HG03139 (cell line): ENCODE measurements around the gene IGSF21.

Experiments
- ATAC-seq: cut with Tn5 transposase; IDR thresholded peaks from one replicate; pipeline ENCODE4 v1.9.1; 2021; ENCODE audit not compliant: unreplicated experiment

IGSF21 gene

GRCh38 chr1:18290740-18291412, 183.3 kb downstream of the IGSF21 start:
- no peak for ATAC-seq

GRCh38 chr1:18292531-18292930, 184.9 kb downstream of the IGSF21 start:
- no peak for ATAC-seq

GRCh38 chr1:18293291-18293690, 185.7 kb downstream of the IGSF21 start:
- no peak for ATAC-seq

- no peak for ATAC-seq
Measured at GRCh38 chr1:18294437-18295176, 187.0 kb downstream of the IGSF21 start.

GRCh38 chr1:18297896-18298648, 190.5 kb downstream of the IGSF21 start:
- no peak for ATAC-seq

GRCh38 chr1:18299441-18300338, 192.1 kb downstream of the IGSF21 start:
- no peak for ATAC-seq

GRCh38 chr1:18300376-18300775, 192.8 kb downstream of the IGSF21 start:
- ATAC-seq = no peak

- ATAC-seq = no peak
Measured at GRCh38 chr1:18302788-18303413, 195.3 kb downstream of the IGSF21 start.

- no peak for ATAC-seq
Measured at GRCh38 chr1:18304151-18304869, 196.7 kb downstream of the IGSF21 start.

GRCh38 chr1:18305182-18305795, 197.7 kb downstream of the IGSF21 start:
- no peak for ATAC-seq

GRCh38 chr1:18307329-18307898, 199.8 kb downstream of the IGSF21 start:
- no peak for ATAC-seq

GRCh38 chr1:18309552-18310155, 202.1 kb downstream of the IGSF21 start:
- ATAC-seq = no peak

GRCh38 chr1:18312961-18313360, 205.4 kb downstream of the IGSF21 start:
- no peak for ATAC-seq

GRCh38 chr1:18313523-18313922, 205.9 kb downstream of the IGSF21 start:
- no peak for ATAC-seq

GRCh38 chr1:18314399-18314798, 206.8 kb downstream of the IGSF21 start:
- ATAC-seq = no peak

- no peak for ATAC-seq
Measured at GRCh38 chr1:18315449-18315848, 207.9 kb downstream of the IGSF21 start.

GRCh38 chr1:18316764-18317163, 209.2 kb downstream of the IGSF21 start:
- ATAC-seq = no peak

- no peak for ATAC-seq
Measured at GRCh38 chr1:18319099-18319498, 211.5 kb downstream of the IGSF21 start.

- ATAC-seq = no peak
Measured at GRCh38 chr1:18320051-18320450, 212.5 kb downstream of the IGSF21 start.
